H9 (cell line): ENCODE results near the gene JUP. TPM values are rescaled to one million over a fixed set of nuclear protein-coding genes. Genes with fewer than 3 reads are reported as not detected.

Source experiments
- DNase-seq: peaks from one replicate; pipeline ENCODE4 v3.0.0-alpha.2; 2017
- H2AFZ ChIP-seq: one replicate; pipeline ENCODE4 v1.6.1; 2013; ENCODE audit warnings: mild to moderate bottlenecking, low read length, control low read depth, moderate library complexity
- H2AK5ac ChIP-seq: 2 replicates; pipeline ENCODE4 v1.6.1; 2013; ENCODE audit warnings: low read length, control low read depth, mixed read lengths; ENCODE audit not compliant: insufficient read length
- H2BK120ac ChIP-seq: one replicate; pipeline ENCODE4 v1.6.1; 2013; ENCODE audit warnings: low read depth, mild to moderate bottlenecking, low read length, control low read depth, inconsistent platforms; ENCODE audit not compliant: poor library complexity, severe bottlenecking
- H2BK12ac ChIP-seq: 2 replicates; pipeline ENCODE4 v1.6.1; 2013; ENCODE audit warnings: low read length, control low read depth, mixed read lengths, low read depth; ENCODE audit not compliant: insufficient read length
- H2BK15ac ChIP-seq: 2 replicates; pipeline ENCODE4 v1.6.1; 2013; ENCODE audit warnings: low read depth, low read length, control low read depth
- H2BK20ac ChIP-seq: one replicate; pipeline ENCODE4 v1.6.1; 2013; ENCODE audit warnings: low read depth, mild to moderate bottlenecking, low read length, control low read depth, inconsistent platforms; ENCODE audit not compliant: poor library complexity, severe bottlenecking
- H2BK5ac ChIP-seq: 2 replicates; pipeline ENCODE4 v1.6.1; 2013; ENCODE audit warnings: low read length, control low read depth, mixed read lengths; ENCODE audit not compliant: insufficient read length
- H3K14ac ChIP-seq: 2 replicates; pipeline ENCODE4 v1.6.1; 2013; ENCODE audit warnings: low read length, control low read depth; ENCODE audit not compliant: insufficient read depth
- H3K18ac ChIP-seq: 2 replicates; pipeline ENCODE4 v1.6.1; 2013; ENCODE audit warnings: low read depth, mild to moderate bottlenecking, mixed read lengths, low read length, control low read depth; ENCODE audit not compliant: insufficient read length
- H3K23ac ChIP-seq: 2 replicates; pipeline ENCODE4 v1.6.1; 2013; ENCODE audit warnings: low read length, control low read depth, mixed read lengths, low read depth; ENCODE audit not compliant: insufficient read length
- H3K23me2 ChIP-seq: 2 replicates; pipeline ENCODE4 v1.6.1; 2013; ENCODE audit warnings: low read depth, mild to moderate bottlenecking, mixed read lengths, low read length, control low read depth; ENCODE audit not compliant: insufficient read length, poor library complexity, severe bottlenecking
- H3K27ac ChIP-seq: 2 replicates; pipeline ENCODE4 v1.5.1; 2013; ENCODE audit warnings: low read length, control low read depth, mixed read lengths, low read depth; ENCODE audit not compliant: insufficient read length
- H3K27me3 ChIP-seq: 2 replicates; pipeline ENCODE4 v1.6.1; 2013; ENCODE audit warnings: low read length, control low read depth, inconsistent platforms; ENCODE audit not compliant: insufficient read depth
- H3K4ac ChIP-seq: 2 replicates; pipeline ENCODE4 v1.6.1; 2013; ENCODE audit warnings: low read depth, mild to moderate bottlenecking, control low read depth, inconsistent platforms, low read length, moderate library complexity
- H3K4me1 ChIP-seq: 2 replicates; pipeline ENCODE4 v1.6.1; 2013; ENCODE audit warnings: low read length, control low read depth, inconsistent platforms; ENCODE audit not compliant: insufficient read depth
- H3K4me2 ChIP-seq: 2 replicates; pipeline ENCODE4 v1.6.1; 2013; ENCODE audit warnings: low read length, control low read depth, mixed read lengths; ENCODE audit not compliant: insufficient read length, insufficient read depth
- H3K56ac ChIP-seq: 2 replicates; pipeline ENCODE4 v1.6.1; 2013; ENCODE audit warnings: low read depth, mild to moderate bottlenecking, mixed read lengths, low read length, control low read depth; ENCODE audit not compliant: insufficient read length
- H3K79me1 ChIP-seq: 2 replicates; pipeline ENCODE4 v1.6.1; 2013; ENCODE audit warnings: low read depth, mild to moderate bottlenecking, moderate library complexity, low read length, control low read depth, inconsistent platforms; ENCODE audit not compliant: insufficient read depth, poor library complexity, severe bottlenecking
- H3K79me2 ChIP-seq: 2 replicates; pipeline ENCODE4 v1.6.1; 2013; ENCODE audit warnings: low read length, control low read depth, inconsistent platforms; ENCODE audit not compliant: insufficient read depth
- H3K9ac ChIP-seq: 2 replicates; pipeline ENCODE4 v1.6.1; 2013; ENCODE audit warnings: low read length, control low read depth, mixed read lengths; ENCODE audit not compliant: insufficient read length; ENCODE audit errors: extremely low read depth
- H3K9me3 ChIP-seq: one replicate; pipeline ENCODE4 v1.6.1; 2013; ENCODE audit warnings: low read depth, low read length, inconsistent platforms; ENCODE audit not compliant: control insufficient read depth
- H3T11ph ChIP-seq: one replicate; pipeline ENCODE4 v1.6.1; 2013; ENCODE audit warnings: mild to moderate bottlenecking, low read length, control low read depth, inconsistent platforms
- H4K20me1 ChIP-seq: one replicate; pipeline ENCODE4 v1.6.1; 2013; ENCODE audit not compliant: control insufficient read depth, insufficient read length, insufficient read depth
- H4K5ac ChIP-seq: 2 replicates; pipeline ENCODE4 v1.6.1; 2013; ENCODE audit warnings: low read depth, mild to moderate bottlenecking, mixed read lengths, low read length, control low read depth; ENCODE audit not compliant: insufficient read length
- H4K8ac ChIP-seq: replicated peaks from 2 replicates; pipeline ENCODE4 v1.6.1; 2013; ENCODE audit warnings: low read length, control low read depth, mixed read lengths, low read depth; ENCODE audit not compliant: insufficient read length
- H4K91ac ChIP-seq: 2 replicates; pipeline ENCODE4 v1.6.1; 2013; ENCODE audit warnings: low read depth, mild to moderate bottlenecking, moderate library complexity, mixed read lengths, low read length, control low read depth; ENCODE audit not compliant: insufficient read length
- H3K27ac Mint-ChIP-seq, 3 experiments: 2 replicates in 2 of 3; 3 replicates in 1 of 3; pipeline ENCODE4 v1.8.0; 2020 to 2021; ENCODE audit warnings: mixed read lengths in 3 of 3, mild to moderate bottlenecking in 1 of 3, moderate library complexity in 1 of 3
- H3K27me3 Mint-ChIP-seq: 2 replicates; pipeline ENCODE4 v1.8.0; 2021; ENCODE audit warnings: low read depth, mild to moderate bottlenecking, moderate library complexity, mixed read lengths
- H3K36me3 Mint-ChIP-seq, 3 experiments: 2 replicates in 2 of 3; 3 replicates in 1 of 3; pipeline ENCODE4 v1.8.0; 2020 to 2021; ENCODE audit warnings: low read depth in 3 of 3, mixed read lengths in 3 of 3; ENCODE audit not compliant: insufficient read depth in 1 of 3
- H3K4me1 Mint-ChIP-seq, 2 experiments: 2 replicates each; pipeline ENCODE4 v1.8.0; 2020; ENCODE audit warnings: mixed read lengths in 2 of 2
- H3K4me3 Mint-ChIP-seq, 2 experiments: 2 replicates in 1 of 2; 3 replicates in 1 of 2; pipeline ENCODE4 v1.8.0; 2020 to 2021; ENCODE audit warnings: mild to moderate bottlenecking in 2 of 2, mixed read lengths in 2 of 2, moderate library complexity in 1 of 2
- H3K9me3 Mint-ChIP-seq, 2 experiments: 2 replicates in 1 of 2; 3 replicates in 1 of 2; pipeline ENCODE4 v1.8.0; 2020; ENCODE audit warnings: mild to moderate bottlenecking in 2 of 2, mixed read lengths in 2 of 2, moderate library complexity in 1 of 2
- WGBS: extraction: QIAGEN DNeasy Blood & Tissue Kit; methylation state at CpG from one replicate; pipeline ENCODE4 v1.1.7; 2013; ENCODE audit warnings: missing lambda C conversion rate, low lambda C conversion rate, mixed read lengths; ENCODE audit not compliant: insufficient read length; ENCODE audit errors: extremely low coverage; 5-methylcytosine and 5-hydroxymethylcytosine counted together
- total RNA-seq: library from RNA; stranded (reverse); gene quantifications from 2 replicates; pipeline ENCODE4 v1.2.1, GENCODE V29; 2021
- TF ChIP-seq, protein P1 (sequence below): fragments of 200-600 bp; sonication (generic); conservative IDR thresholded peaks from 3 replicates; pipeline ENCODE4 v1.8.0; 2021; ENCODE audit warnings: antibody characterized with exemption, mild to moderate bottlenecking

The JUP gene
- total RNA-seq, 1 experiment from 2014 or later: 90.1 TPM

DNA sequence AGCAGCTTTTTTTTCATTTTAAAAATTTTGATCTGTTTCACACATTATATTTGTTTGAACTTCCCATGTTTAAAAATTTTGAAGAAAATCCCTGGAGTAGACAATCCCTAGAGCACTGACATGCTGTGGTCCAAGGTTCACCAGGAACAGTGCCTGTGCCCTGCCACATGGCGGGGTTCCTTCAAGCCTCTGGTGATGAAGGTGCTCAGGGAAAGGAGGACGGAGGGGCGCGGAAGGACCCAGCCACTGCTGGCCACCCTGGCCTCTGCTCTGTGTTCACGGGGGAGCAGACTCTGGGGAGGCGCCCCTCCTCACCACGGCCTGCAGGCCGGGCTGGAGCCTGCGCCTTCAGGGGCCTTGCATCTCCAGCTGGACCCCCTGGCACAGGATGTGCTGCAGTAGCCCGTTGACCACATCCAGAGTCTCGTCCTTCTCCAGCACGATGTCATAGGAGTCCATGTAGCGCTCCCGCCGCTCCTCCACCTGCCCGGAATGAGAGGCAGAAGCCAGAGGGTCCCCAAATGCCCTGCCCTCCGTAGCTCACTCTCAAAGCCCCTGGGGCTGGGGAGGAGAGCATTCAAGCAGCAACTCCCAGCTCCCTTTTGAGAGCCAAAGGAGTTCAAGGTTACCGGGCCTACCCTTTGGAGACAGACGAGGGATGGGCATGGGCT is 38.8 kb upstream of the JUP start:
- Histone ChIP-seq H2BK15ac (no peak overlapping the region), H3K27ac (no peak overlapping the region), H2BK5ac (no peak overlapping the region), H4K91ac (no peak overlapping the region), H3K4ac (no peak overlapping the region), H2AFZ (no peak overlapping the region), H3K4me1 (no peaks in the 10 kb centered on the region), H4K8ac (no peak overlapping the region), H2BK12ac (no peak overlapping the region), H3K14ac (no peak overlapping the region), H3K18ac (no peak overlapping the region), H3K23me2 (no peaks in the 10 kb centered on the region), H4K5ac (no peak overlapping the region), H3K56ac (no peak overlapping the region), H4K20me1 (no peaks in the 10 kb centered on the region), H2BK120ac (no peak overlapping the region), H3T11ph (no peak overlapping the region), H3K79me1 (no peaks in the 10 kb centered on the region), H3K9me3 (no peaks in the 10 kb centered on the region), H3K79me2 (no peaks in the 10 kb centered on the region), H3K9ac (no peak overlapping the region), H3K23ac (no peak overlapping the region), H3K27me3 (no peaks in the 10 kb centered on the region), H2AK5ac (no peak overlapping the region), H3K4me2 (no peak overlapping the region), H2BK20ac (no peak overlapping the region)
- no peak for DNase-seq
- H3K9me3 Mint-ChIP-seq: no peaks in the 10 kb centered on the region
- peaks cover 24 to 60% (median 57%) of the 10 kb centered on the region in 3 experiments; a peak in 6 of 7 replicates for H3K36me3 Mint-ChIP-seq
- H3K27me3 Mint-ChIP-seq: no peaks in the 10 kb centered on the region
- peaks cover 2 to 5% of the 10 kb centered on the region in 2 experiments; a peak in 2 of 4 replicates for H3K4me1 Mint-ChIP-seq
- no CpG with 5 or more reads among the region's 19 CpGs for WGBS
- TF ChIP-seq, protein P1, sequence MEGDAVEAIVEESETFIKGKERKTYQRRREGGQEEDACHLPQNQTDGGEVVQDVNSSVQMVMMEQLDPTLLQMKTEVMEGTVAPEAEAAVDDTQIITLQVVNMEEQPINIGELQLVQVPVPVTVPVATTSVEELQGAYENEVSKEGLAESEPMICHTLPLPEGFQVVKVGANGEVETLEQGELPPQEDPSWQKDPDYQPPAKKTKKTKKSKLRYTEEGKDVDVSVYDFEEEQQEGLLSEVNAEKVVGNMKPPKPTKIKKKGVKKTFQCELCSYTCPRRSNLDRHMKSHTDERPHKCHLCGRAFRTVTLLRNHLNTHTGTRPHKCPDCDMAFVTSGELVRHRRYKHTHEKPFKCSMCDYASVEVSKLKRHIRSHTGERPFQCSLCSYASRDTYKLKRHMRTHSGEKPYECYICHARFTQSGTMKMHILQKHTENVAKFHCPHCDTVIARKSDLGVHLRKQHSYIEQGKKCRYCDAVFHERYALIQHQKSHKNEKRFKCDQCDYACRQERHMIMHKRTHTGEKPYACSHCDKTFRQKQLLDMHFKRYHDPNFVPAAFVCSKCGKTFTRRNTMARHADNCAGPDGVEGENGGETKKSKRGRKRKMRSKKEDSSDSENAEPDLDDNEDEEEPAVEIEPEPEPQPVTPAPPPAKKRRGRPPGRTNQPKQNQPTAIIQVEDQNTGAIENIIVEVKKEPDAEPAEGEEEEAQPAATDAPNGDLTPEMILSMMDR: no peak
- no peak overlapping the region for H3K27ac Mint-ChIP-seq
- no peak overlapping the region for H3K4me3 Mint-ChIP-seq
